HK-2 (cell line): ENCODE measurements around the gene KCNIP2.

ENCODE experiments used
- DNase-seq: peaks from one replicate; pipeline ENCODE4 v3.0.0-alpha.2; 2018; ENCODE audit not compliant: unreplicated experiment

The KCNIP2 gene

DNA sequence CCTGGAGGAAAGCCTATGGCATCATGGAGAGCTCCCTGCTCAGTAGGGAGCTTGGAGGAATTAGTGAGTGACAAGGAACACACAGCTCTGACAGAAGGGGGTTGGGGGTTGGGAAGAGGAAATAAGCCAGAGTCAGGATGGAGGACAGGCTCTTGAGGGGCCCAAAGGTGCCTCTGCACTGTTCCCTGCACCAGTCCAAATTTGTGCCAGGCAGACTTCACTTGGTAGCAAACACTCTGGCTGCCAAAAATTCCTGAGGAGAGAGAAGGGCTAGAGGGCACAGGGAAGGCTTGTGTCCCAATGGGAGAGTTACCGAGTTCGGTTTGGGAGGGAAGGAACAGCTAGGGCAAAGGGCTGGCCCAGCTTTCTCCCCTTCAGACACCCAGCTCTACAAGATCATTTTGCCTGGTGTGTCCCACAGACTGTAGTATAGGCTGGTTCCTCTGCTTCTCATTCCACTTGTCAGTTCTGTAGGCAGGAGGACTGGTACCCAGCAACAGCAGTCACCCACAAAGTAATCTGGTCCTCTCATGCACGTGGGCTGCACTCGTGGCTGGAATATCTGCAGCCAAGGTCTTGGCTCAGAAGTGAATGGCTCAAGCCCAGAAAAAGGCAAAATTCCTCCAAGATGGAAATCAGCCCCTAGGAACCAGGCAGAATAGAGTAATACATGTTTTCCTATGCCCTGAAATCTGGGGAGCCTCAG is 8.0 kb upstream of the KCNIP2 start:
- DNase-seq = no peak

DNA sequence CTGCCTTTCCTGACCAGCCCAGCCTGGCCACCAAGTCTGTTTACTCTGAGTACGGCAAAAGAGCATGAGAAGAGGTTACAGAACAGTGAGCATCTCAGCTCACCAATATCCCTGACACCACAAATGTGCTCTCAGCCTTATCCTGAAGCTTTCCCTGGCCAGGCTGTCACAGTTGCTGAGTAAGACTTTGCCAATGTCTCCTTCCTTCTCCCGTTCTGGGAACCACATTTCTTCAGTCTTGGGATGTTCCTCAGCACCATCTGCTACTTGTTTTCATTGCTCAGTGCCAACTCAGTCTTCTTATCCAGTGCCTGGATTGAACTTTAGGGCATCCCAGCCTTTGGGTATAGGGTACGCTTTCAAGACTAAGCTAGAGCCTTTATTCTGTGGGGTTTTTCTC is 7.1 kb upstream of the KCNIP2 start:
- DNase-seq = no peak

DNA sequence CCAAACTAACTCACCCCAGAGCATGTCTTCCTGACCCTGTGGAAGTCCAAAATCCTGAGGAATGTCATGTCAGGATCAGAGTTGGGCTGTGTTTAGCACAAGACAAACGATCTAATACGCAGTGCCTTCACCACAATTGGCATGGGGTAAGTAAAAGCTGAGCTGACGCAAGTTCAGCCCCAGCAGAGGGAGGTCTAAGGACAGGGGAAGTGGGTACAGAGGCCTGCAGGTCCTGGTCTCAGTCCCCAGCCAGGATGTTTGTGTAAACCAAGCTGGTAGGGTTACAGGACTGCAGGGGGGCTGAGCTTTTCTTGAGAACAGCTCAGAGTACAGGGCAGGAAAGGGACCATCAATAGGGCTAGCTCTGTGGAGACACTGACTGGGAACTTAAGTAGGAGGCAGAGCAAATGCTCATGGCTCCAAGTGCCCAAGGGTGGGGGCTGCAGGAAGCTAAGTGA is 5.3 kb upstream of the KCNIP2 start:
- DNase-seq = no peak

DNA sequence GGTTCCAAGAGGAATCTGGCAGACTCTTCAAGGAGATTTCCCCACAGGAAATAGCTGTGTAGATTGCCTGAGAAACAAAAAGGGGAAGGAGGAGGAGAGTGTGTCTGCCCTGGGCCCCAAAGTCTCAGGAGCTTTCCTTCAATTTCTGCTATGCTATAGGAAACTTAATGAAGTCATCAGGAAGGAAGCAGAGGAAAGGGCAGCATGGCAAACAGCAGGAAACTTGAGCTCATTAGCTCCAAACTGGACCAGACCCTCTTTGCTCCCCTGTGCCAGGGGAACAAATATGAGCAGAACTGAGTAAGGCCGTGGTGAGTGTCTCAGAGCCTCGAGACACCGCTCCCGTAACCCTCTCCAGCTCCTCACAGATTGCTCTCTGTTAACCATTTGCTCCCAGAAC is 4.8 kb upstream of the KCNIP2 start:
- DNase-seq = no peak

DNA sequence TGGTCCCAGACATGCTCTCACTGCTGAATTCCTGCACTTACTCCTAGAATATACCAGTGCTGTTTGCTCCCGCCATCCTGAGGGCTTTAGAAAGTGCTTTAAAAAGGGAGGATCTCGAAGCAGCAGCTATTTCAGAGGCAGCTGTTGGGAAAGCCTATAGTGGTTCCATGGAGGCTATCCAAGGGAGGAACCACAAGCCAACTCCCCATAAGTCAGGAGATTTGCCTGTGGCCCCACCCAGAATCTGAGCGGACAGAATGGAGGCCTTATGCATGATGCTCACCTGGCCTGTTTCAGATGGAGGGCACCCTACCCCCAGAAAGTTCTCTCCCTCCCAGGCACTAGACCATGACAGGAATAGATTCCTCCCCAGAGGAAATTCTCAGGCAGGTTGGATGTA is 2.3 kb upstream of the KCNIP2 start:
- DNase-seq = no peak

DNA sequence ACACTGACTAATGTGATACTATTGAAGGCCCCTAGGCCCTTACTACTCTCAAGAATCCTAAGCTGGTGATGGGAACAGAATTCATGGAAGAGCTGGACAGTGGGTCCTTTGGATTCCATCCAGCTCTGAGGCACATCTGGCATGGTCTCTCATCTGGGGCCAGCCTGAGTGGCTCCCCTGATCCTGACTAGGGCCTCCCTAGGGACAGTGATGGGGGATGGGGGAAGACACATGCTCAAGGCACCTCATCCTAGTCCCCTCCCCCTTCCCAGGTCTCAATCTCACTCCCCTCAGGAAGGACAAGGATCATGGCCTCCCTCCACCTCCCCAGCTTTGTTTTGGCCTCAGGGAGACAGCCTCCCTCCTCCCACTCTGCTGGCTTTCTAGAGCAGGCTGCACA is 1.8 kb downstream of the KCNIP2 start:
- no peak for DNase-seq

DNA sequence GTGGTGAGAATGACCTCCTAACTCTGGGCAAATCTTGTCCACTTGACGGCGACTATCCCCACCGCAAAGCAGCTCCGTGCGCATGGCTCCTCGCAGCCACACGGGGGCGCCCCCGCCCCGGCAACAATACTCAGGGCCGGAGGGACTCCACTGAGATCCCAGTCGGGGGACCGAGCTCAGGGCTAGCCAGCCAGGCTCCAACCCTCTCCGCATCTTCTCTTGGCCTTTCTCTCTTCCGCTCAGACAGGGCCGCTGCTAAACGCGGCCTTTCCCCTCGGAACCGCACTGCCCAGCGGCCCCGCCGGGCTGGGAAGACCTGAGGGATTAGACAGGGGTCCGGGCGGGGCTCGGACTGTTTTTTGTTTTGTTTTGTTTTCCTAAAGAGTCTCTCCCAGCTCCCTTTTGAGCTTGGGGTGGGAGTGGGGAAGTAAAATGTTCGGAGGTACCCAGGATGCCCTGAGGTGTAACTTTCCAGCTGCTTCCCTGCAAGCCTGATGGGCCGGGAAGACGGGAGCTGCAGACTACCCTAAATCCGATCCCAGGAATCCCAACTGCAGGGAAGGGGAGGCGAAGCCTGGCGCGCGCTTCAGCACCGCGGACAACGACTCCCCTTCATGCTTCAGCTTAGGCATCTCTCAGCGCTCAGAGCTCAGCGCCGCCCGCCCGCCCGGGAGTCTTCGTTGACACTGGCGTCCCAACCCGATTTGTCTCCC is 2.7 kb downstream of the KCNIP2 start:
- peak; percentile 85 for DNase-seq

DNA sequence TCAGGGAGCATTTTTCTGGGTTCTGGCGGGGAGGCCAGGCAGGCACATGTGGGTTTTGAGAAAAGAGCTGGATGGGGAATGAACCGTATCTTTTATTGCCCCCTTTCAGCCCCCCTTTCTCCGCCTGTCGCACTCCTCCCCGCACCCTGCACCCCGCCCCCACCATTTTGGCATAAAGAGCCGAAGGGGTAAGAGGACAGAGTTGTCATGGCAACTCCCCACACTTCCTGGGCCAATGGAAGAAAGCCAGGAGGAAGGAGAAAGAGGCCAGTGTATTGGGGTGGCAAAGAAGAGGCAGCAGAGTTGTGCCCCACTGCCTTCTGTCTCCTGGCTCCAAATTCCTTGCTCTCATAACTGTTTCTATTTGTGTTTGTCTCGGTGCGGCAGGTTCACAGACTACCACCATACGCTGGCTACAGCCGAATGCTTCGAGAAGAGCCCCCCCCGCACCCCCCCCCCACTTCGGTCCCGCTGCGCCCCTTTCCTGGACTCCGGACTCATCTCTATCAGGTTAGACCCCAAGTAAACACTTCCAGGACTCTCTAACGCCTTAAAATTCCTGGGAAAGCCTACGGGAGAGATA is 3.4 kb downstream of the KCNIP2 start:
- DNase-seq = no peak

DNA sequence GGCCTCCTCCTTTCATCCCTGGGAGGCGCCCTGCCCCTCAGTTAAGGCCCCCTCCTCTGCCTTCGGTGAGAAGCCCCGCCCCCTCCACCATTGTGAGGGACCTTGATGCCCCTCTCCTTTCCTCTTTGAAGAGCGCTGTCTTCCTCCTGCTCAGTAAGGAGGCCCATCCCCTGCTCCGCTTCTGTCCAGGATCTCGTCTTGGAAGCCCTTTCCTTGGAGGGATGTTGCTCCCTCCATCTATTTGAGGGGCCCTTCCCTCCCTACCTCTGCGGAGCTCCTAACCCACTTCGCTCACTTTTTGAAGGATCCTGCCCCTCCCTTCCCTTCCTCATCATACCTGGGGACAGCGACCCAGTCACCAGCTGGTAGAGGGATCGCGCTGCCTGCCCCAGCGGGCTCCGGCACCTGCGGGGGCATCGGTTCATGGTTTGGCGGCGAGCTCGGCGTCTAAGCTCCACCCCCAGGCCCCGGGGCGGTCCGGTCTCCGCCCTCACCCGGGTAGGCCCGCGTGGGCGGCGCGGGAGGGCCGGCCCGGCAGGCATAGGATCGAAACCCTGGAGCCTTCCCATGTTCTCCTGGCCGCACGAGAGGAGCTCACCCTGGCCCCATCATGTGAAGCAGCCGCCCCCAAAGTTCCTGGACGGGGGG is 4.1 kb downstream of the KCNIP2 start:
- no peak for DNase-seq

DNA sequence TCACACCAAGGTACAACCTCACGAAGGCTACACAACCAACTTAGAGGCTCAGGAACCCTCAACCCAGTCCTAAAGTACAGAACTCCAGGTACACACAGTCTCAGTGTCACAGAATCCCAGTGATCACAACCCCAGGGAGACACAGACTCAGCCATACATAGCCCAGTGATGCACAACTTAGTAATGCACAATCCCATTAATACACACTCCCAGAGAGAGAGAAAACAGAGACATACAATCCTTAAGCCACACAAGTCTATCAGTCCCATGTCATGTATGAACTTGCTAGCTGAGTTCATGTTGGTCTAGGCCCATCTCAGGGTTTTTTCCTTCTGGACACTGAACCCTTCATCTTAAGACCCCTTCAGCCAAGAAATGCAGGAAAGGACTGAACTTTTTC is 4.6 kb downstream of the KCNIP2 start:
- no peak for DNase-seq

DNA sequence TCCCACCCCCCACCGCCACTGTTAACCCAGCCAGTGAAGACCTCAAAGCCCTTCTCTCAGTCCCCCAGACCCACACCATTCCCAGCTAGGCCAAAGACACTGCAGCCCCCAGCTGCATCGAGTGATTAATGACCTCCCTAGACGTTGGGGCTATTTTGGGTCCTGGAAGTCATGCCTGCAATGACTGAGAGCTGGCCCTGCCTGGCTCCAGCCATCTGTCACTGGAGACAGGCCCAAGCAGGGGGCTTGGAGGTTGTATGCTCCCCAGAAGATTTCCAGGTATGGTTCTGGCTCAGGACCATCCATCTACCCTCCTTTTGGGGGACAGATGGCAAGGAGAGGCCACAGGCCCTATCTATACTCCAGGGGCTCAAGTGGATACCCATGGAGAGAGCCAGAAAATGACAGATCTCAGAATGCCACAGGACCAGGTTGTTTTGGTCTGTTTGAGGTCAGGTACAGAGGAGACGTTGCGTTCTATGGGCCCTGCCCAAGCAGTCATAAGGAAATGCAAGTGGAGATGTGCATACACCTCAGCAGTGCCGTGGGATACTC is 5.1 kb downstream of the KCNIP2 start:
- no peak for DNase-seq

DNA sequence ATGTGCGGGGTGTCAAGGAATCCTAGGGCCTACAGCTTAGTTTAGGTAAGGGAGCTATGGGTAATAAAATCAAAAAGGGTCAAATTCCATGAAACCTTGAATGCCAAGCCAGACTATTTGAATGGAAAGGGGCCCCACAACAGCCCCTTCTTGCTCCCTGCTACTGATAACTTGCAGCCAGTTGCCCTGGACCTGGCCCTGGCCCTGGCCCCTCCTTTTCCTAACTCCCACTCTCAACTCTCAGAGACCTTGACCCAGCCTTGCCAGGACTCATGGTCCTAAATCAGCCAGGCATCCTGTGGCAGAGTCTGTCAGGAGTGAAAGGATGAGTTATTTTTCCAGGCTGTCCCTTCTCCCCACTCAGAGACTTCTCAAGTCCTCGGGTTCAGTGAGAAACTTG is 5.9 kb downstream of the KCNIP2 start:
- no peak for DNase-seq

DNA sequence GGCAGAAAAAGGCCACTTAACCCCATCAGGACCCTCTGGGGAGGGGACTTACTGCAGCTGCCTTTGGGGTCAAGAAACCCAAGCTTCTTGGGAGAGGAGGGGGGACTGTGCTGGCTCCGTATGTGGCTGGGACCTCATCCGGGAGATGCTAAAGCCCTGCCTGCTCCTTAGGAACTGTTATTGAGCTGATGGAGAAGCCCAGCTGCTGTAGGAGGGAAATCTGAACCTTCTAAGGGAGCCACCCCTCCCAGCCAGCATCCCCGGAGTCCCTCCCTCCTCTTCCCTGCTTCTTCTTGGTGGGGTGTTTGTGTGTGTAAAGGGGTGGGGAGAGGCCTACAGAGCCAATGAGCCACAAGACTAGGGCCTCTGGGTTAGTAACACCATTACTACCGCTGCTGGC is 8.2 kb downstream of the KCNIP2 start:
- DNase-seq = no peak

DNA sequence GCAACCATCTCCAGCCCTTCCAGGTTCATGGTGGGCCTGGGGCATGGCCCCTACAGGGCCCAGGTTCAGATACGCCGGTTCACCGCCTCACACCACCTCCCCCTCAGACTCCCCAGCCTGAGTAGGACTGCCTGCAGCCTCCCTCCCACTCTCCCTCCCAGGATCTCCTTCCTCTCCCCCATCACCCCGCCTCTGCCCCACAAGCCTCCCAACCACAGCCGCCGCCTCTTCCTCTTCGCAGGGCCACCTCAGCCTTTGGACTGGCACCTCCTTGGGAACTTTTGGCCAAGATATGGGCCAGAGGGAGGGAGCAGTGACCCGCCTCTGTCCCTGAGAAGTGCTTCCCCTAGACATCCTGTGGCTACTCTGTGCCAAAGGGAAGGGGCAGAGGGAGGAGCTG is 9.3 kb downstream of the KCNIP2 start:
- DNase-seq = peak; percentile 30

DNA sequence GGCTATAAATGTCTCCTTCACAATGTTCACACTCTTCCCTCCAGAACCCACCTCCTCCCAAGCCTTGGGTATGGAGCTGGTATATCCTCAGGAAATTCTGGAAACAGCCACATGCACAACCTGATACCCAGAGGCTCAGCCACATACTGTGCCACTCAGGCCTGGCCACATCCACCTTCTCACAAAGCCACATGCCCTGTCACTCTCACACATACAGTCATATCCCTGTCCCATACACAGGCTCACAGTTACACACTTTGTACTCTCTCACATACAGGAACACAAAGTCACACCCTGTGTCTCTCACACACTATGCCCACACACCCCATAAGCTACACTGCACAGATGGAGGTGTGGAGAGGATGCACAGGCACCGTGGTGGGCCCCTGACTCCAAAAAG is 10.1 kb downstream of the KCNIP2 start:
- no peak for DNase-seq

DNA sequence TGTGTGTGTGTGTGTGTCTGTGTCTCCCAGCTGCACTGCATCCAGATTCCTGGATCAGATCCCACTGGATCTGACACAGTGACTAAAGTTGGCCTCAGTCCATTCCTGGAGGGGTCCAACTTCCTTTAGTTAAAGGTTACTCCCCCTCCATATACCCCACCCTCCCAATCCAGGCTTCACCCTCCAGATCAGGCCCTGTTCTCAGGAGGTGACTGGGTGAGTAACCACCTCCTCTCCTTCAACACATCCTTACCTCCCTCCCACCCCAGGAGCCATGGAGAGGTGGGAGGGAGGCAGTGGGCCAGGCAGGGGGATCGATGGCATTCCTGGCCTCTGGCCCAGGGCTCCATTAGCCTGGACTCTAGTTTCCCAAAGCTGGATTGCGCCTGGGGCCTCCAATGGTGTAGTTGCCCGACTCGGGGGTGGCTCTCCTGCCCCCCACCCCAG is 11.3 kb downstream of the KCNIP2 start:
- no peak for DNase-seq

DNA sequence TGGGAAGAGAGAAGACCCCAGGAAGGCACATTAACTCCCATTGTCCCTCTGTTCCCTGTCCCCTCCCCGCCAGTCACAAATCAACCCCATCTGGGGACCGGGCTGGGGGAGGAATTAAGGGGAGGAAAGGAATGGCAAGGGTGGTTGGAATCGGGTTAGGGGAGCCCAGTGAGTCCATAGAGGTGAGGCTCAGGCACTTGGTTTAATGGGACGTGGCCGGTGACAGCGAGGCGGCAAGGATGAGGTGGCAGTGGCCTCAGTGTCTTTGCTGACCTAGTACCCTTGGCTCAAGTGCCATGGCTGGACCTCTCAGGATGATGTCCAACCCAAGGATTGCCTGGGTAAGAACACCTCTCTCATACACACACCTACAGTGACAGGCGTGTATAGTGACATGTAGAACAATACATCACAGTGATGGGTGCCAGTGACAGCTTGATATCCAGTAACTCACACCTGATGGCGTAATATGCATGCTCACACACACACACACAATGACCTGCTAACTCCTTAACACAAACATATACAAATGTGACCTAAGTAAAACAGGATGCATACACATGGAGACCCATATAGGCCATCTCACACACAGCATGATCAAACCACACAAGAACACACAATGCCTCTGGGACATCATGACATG is 12.3 kb downstream of the KCNIP2 start:
- no peak for DNase-seq

DNA sequence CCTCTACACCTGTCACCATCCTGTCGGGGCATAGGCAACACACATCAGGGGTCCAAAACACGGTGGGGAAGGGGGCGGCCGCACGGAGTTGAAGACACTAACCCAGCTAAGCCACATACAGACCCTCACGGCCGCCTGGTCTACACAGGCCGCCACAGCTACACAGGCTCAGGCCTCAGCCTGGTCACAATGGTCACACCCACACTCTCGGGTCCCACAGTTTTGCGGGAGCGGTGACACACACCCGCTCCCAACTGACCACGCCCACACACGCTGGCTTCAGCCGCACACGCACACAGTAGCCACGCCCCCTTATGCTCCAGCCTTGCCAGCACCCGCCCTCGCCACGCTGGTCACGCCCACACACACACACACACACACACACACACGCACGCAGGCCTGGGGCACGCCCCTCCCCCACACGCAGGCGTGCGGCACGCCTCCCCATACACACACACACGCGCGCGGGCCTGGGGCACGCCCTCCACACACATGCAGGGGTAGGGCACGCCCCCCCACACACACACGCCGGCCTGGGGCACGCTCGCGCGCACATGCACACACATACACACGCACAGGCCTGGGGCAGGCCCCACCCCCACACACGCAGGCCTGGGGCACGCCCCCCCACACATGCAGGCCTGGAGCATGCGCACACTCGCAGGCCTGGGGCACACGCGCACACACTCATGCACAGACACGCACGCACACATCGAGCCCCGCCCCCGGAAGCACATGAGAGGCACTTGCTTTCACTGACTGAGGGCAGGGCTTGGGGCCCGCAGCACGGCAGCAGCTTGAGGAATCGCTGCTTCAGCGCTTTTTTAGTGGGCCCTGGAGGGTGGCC is 13.1 kb downstream of the KCNIP2 start:
- DNase-seq = no peak

DNA sequence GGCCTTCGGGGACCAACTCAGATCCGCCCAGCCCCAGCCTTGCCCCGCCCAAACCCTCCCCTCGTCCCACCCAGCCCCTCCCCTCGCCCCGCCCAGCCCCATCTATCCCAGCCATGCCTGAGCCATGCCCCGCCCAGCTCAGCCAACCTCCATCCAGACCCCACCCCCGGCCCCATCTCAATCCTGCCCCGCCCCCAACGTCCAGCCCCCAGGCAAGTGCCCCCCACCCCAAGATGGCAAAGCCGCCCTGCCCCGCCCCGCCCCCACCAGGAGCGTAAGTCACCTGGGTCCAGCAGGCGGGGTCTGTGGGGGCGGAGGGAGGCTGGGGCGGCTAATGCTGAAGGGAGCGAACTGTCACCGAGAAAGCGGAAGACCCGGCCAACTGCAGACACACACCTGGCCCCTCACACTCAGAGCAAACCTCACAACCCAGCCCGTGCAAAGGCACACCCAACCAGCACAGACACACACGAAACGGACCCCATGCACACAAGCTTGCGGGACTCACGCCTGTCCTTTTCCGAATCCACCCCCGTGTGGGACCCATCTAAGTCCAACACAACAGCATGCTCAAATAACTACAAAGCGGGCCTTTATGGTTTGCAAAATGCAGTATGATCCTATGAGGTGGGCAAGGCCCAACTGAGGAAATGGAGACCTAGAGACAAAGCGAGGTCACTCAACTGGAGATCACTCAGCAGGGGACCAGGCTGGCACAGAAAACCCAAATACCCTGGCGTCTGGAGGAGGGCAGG is 13.9 kb downstream of the KCNIP2 start:
- DNase-seq = no peak
